Vagina (tissue), 2 donors: Measurements from ENCODE around the gene CCSER1. TPM values are rescaled to one million over a fixed set of nuclear protein-coding genes. Genes with fewer than 3 reads are reported as not detected.

Experiments
- DNase-seq, 2 donors: peaks; one replicate each; pipeline ENCODE4 v3.0.0-alpha.2; 2017; ENCODE audit errors: extremely low spot score in 2 of 2
- H3K27ac ChIP-seq: fragments of 200-600 bp; sonication (generic); one replicate; pipeline ENCODE4 v1.5.1; 2019
- H3K27me3 ChIP-seq: fragments of 200-600 bp; sonication (generic); one replicate; pipeline ENCODE4 v1.5.1; 2019
- H3K36me3 ChIP-seq, 2 donors: fragments of 200-600 bp; sonication (generic); one replicate each; pipeline ENCODE4 v1.5.1; 2017 to 2019
- H3K4me1 ChIP-seq: fragments of 200-600 bp; sonication (generic); one replicate; pipeline ENCODE4 v1.5.1; 2019
- H3K4me3 ChIP-seq, 2 donors: fragments of 200-600 bp; sonication (generic); 1 replicate in 1 of 2; 2 replicates in 1 of 2; pipeline ENCODE4 v1.5.1; 2016 to 2019
- H3K9me3 ChIP-seq: fragments of 200-600 bp; sonication (generic); one replicate; pipeline ENCODE4 v1.5.1; 2019
- CTCF ChIP-seq, 3 experiments: fragments of 450-650 bp in 2 of 3; fragments of 200-600 bp in 1 of 3; sonication (generic) in 1 of 3; IDR thresholded peaks; one replicate each; pipeline ENCODE4 v1.5.1; 2017 to 2019; ENCODE audit warnings: antibody characterized with exemption in 3 of 3, mild to moderate bottlenecking in 2 of 3, moderate library complexity in 2 of 3
- POLR2A ChIP-seq, 2 donors: fragments of 450-650 bp; IDR thresholded peaks; one replicate each; pipeline ENCODE4 v1.6.1; 2017; ENCODE audit warnings: antibody characterized with exemption in 2 of 2, mild to moderate bottlenecking in 2 of 2, moderate library complexity in 2 of 2
- POLR2AphosphoS5 ChIP-seq, 2 donors: sonication (generic); formaldehyde crosslinking; IDR thresholded peaks; one replicate each; pipeline ENCODE4 v1.9.0; 2017; ENCODE audit warnings: antibody characterized with exemption in 2 of 2, mild to moderate bottlenecking in 2 of 2, low read depth in 1 of 2; ENCODE audit not compliant: insufficient read depth in 1 of 2
- intact Hi-C: fragments of 100-400 bp; cut with DNase I; formaldehyde crosslinking; loops from one replicate; pipeline ENCODE4 v1.15.1; 2023
- total RNA-seq: library from RNA; depleted of rRNA; stranded (reverse); fragments of >200 nt; gene quantifications from one replicate; pipeline ENCODE4 v1.2.3, GENCODE V29; 2016

CCSER1 gene
- total RNA-seq, 1 donor from 2014 or later: 8.1 TPM

- DNase-seq: no peak
- intact Hi-C loops: no loop called here
- no peaks in the 10 kb centered on the region for H3K4me1 ChIP-seq
- no peaks in the 10 kb centered on the region for H3K27me3 ChIP-seq
- no peaks in the 10 kb centered on the region for H3K9me3 ChIP-seq
- H3K36me3 ChIP-seq: no peaks in the 10 kb centered on the region
- no peak overlapping the region for H3K4me3 ChIP-seq
- no peak for TF ChIP-seq POLR2A (IDR thresholded peaks at IDR 0.05)
- TF ChIP-seq POLR2AphosphoS5 (IDR thresholded peaks at IDR 0.05; ENCODE audit: insufficient read depth in 1 of 2, low read depth in 1 of 2): no peak
- no peak for TF ChIP-seq CTCF (IDR thresholded peaks at IDR 0.05)
- no peak overlapping the region for H3K27ac ChIP-seq
These were observed 1141.7 kb downstream of the CCSER1 start for GRCh38 chr4:91268913-91269312.

GRCh38 chr4:91279899-91280298, 1152.7 kb downstream of the CCSER1 start:
- TF ChIP-seq POLR2A (IDR thresholded peaks at IDR 0.05) (no peak), CTCF (IDR thresholded peaks at IDR 0.05) (no peak), POLR2AphosphoS5 (IDR thresholded peaks at IDR 0.05; ENCODE audit: insufficient read depth in 1 of 2, low read depth in 1 of 2) (no peak)

GRCh38 chr4:91280551-91281290, 1153.5 kb downstream of the CCSER1 start:
- intact Hi-C loops: no loop called here
- H3K27me3 ChIP-seq: no peaks in the 10 kb centered on the region
- no peak overlapping the region for H3K4me3 ChIP-seq
- H3K36me3 ChIP-seq: no peaks in the 10 kb centered on the region
- H3K4me1 ChIP-seq: no peaks in the 10 kb centered on the region
- no peak overlapping the region for H3K27ac ChIP-seq
- H3K9me3 ChIP-seq: no peaks in the 10 kb centered on the region
- no peak for DNase-seq
- no peak for TF ChIP-seq POLR2A (IDR thresholded peaks at IDR 0.05)
- TF ChIP-seq CTCF (IDR thresholded peaks at IDR 0.05): no peak
- TF ChIP-seq POLR2AphosphoS5 (IDR thresholded peaks at IDR 0.05; ENCODE audit: insufficient read depth in 1 of 2, low read depth in 1 of 2): no peak

More at GRCh38 chr4:91279899-91280298, 1152.7 kb downstream of the CCSER1 start:
- no peaks in the 10 kb centered on the region for H3K27me3 ChIP-seq
- H3K27ac ChIP-seq: no peak overlapping the region
- H3K4me3 ChIP-seq: no peak overlapping the region
- no peaks in the 10 kb centered on the region for H3K4me1 ChIP-seq
- no peaks in the 10 kb centered on the region for H3K9me3 ChIP-seq
- no peak for DNase-seq
- intact Hi-C loops: no loop called here
- H3K36me3 ChIP-seq: no peaks in the 10 kb centered on the region

- intact Hi-C loops: no loop called here
- DNase-seq: no peak
- Histone ChIP-seq H3K4me1 (no peaks in the 10 kb centered on the region), H3K9me3 (no peaks in the 10 kb centered on the region), H3K36me3 (no peaks in the 10 kb centered on the region), H3K27ac (no peak overlapping the region), H3K4me3 (no peak overlapping the region), H3K27me3 (no peaks in the 10 kb centered on the region)
- TF ChIP-seq POLR2AphosphoS5 (IDR thresholded peaks at IDR 0.05; ENCODE audit: insufficient read depth in 1 of 2, low read depth in 1 of 2): no peak
- no peak for TF ChIP-seq POLR2A (IDR thresholded peaks at IDR 0.05)
- no peak for TF ChIP-seq CTCF (IDR thresholded peaks at IDR 0.05)
These were observed 1155.0 kb downstream of the CCSER1 start for GRCh38 chr4:91282217-91282616.

- H3K9me3 ChIP-seq: no peaks in the 10 kb centered on the region
- no peak for DNase-seq
- no peaks in the 10 kb centered on the region for H3K4me1 ChIP-seq
- no peak overlapping the region for H3K4me3 ChIP-seq
- intact Hi-C loops: no loop called here
- no peaks in the 10 kb centered on the region for H3K27me3 ChIP-seq
- TF ChIP-seq POLR2AphosphoS5 (IDR thresholded peaks at IDR 0.05; ENCODE audit: insufficient read depth in 1 of 2, low read depth in 1 of 2) (no peak), CTCF (IDR thresholded peaks at IDR 0.05) (no peak), POLR2A (IDR thresholded peaks at IDR 0.05) (no peak)
- H3K27ac ChIP-seq: no peak overlapping the region
- no peaks in the 10 kb centered on the region for H3K36me3 ChIP-seq
These were observed 1156.6 kb downstream of the CCSER1 start for GRCh38 chr4:91283726-91284230.
